Jurkat, Clone E6-1 (cell line): ENCODE data around the gene GNG7.
"Not testable (repeated sequence)": the region's sequence is repeated elsewhere in the genome, so short reads cannot be mapped to it uniquely, and the experiment has no call there.

Experiments used
- DNase-seq: peaks from one replicate; pipeline ENCODE4 v3.0.0-alpha.2; 2011; ENCODE audit warnings: low read depth, low spot score
- H3K4me3 ChIP-seq: 2 replicates; pipeline ENCODE4 v1.5.1; 2011; ENCODE audit warnings: mild to moderate bottlenecking, low read length, control low read depth, moderate library complexity

Gene GNG7

GRCh38 chr19:2537584-2537983 is 164.9 kb downstream of the GNG7 start:
- not testable (repeated sequence) for H3K4me3 ChIP-seq, DNase-seq

GRCh38 chr19:2536461-2536860 is 166.0 kb downstream of the GNG7 start:
- no peak overlapping the region for H3K4me3 ChIP-seq
- DNase-seq: no peak

GRCh38 chr19:2534423-2535013 is 168.0 kb downstream of the GNG7 start:
- H3K4me3 ChIP-seq: no peak overlapping the region
- DNase-seq: no peak

- DNase-seq: no peak
These were observed 168.6 kb downstream of the GNG7 start for GRCh38 chr19:2533686-2534422.

GRCh38 chr19:2533072-2533425 is 169.4 kb downstream of the GNG7 start:
- H3K4me3 ChIP-seq: no peak overlapping the region
- no peak for DNase-seq

More at GRCh38 chr19:2533686-2534422, 168.6 kb downstream of the GNG7 start:
- H3K4me3 ChIP-seq: no peak overlapping the region

GRCh38 chr19:2532252-2533071 is 170.0 kb downstream of the GNG7 start:
- H3K4me3 ChIP-seq: no peak overlapping the region
- no peak for DNase-seq

- DNase-seq: not testable (repeated sequence)
These were observed 172.6 kb downstream of the GNG7 start for GRCh38 chr19:2529942-2530341.

GRCh38 chr19:2529473-2529918 is 173.0 kb downstream of the GNG7 start:
- no peak for DNase-seq
- no peak overlapping the region for H3K4me3 ChIP-seq

More at GRCh38 chr19:2529942-2530341, 172.6 kb downstream of the GNG7 start:
- not testable (repeated sequence) for H3K4me3 ChIP-seq

GRCh38 chr19:2528675-2529101 is 173.8 kb downstream of the GNG7 start:
- no peak overlapping the region for H3K4me3 ChIP-seq
- no peak for DNase-seq

- H3K4me3 ChIP-seq: no peak overlapping the region
- DNase-seq: no peak
These were observed 174.8 kb downstream of the GNG7 start for GRCh38 chr19:2527686-2528085.

GRCh38 chr19:2527171-2527570 is 175.3 kb downstream of the GNG7 start:
- H3K4me3 ChIP-seq: no peak overlapping the region
- no peak for DNase-seq

GRCh38 chr19:2524840-2525723 is 177.4 kb downstream of the GNG7 start:
- no peak for DNase-seq
- no peak overlapping the region for H3K4me3 ChIP-seq

GRCh38 chr19:2524361-2524839 is 178.1 kb downstream of the GNG7 start:
- no peak overlapping the region for H3K4me3 ChIP-seq
- DNase-seq: no peak

GRCh38 chr19:2523630-2524311 is 178.7 kb downstream of the GNG7 start:
- no peak overlapping the region for H3K4me3 ChIP-seq
- no peak for DNase-seq

- H3K4me3 ChIP-seq: no peak overlapping the region
- DNase-seq: no peak
These were observed 183.0 kb downstream of the GNG7 start for GRCh38 chr19:2519482-2519881.

- DNase-seq, H3K4me3 ChIP-seq: not testable (repeated sequence)
These were observed 183.6 kb downstream of the GNG7 start for GRCh38 chr19:2518856-2519255.

- peak; percentile 17 for DNase-seq
These were observed 184.5 kb downstream of the GNG7 start for GRCh38 chr19:2517881-2518601.

GRCh38 chr19:2516727-2517126 is 185.8 kb downstream of the GNG7 start:
- no peak overlapping the region for H3K4me3 ChIP-seq
- DNase-seq: no peak

More at GRCh38 chr19:2517881-2518601, 184.5 kb downstream of the GNG7 start:
- no peak overlapping the region for H3K4me3 ChIP-seq
